ENCODE results near the gene PRKN.

The PRKN gene

DNA sequence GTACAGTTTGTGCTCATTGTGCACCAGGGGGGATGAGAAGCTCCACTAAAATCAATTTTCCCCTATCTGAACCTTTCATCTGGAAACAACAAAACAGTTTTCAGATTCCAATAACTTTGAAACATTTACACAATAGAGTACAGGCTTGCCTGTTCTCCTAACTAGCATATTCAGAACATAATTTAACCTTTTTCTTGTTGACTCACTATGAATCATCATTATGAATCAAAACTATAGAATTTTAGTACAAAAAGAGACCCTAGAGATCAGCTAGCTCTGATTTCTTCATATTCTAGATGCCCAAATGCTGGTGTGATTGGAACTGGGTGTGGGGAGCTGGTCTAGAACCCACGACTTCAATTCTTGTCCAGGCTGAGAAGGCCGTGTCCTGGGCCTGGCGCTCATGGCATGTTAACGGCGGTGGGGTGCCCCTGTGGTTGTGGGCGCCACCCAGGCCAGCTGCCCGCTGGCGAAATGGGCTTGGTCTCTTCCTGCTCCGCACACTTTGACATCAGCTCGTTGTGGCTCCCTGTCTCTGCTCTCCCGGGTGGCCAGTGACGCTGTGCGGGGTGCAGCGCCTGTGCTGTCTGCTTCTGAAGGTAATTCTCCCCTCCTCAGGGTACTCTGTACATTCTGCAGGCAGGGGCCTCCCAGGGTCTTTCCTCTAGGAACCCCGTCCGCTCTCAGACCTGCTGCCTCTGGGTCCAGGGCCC is 1423.8 kb downstream of the PRKN start:
- TF ChIP-seq, protein P1, sequence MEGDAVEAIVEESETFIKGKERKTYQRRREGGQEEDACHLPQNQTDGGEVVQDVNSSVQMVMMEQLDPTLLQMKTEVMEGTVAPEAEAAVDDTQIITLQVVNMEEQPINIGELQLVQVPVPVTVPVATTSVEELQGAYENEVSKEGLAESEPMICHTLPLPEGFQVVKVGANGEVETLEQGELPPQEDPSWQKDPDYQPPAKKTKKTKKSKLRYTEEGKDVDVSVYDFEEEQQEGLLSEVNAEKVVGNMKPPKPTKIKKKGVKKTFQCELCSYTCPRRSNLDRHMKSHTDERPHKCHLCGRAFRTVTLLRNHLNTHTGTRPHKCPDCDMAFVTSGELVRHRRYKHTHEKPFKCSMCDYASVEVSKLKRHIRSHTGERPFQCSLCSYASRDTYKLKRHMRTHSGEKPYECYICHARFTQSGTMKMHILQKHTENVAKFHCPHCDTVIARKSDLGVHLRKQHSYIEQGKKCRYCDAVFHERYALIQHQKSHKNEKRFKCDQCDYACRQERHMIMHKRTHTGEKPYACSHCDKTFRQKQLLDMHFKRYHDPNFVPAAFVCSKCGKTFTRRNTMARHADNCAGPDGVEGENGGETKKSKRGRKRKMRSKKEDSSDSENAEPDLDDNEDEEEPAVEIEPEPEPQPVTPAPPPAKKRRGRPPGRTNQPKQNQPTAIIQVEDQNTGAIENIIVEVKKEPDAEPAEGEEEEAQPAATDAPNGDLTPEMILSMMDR (IDR thresholded peaks at IDR 0.05; ENCODE audit: low read depth, low read length), result no peak
- peak; percentile 24 for DNase-seq (ENCODE audit: low read depth, low spot score)
- no peak overlapping the region for H3K4me3 ChIP-seq (ENCODE audit: low read depth, low read length)
- in situ Hi-C loops (cut with HindIII; ENCODE audit: low sequenced_read_pairs), result no loop called here

DNA sequence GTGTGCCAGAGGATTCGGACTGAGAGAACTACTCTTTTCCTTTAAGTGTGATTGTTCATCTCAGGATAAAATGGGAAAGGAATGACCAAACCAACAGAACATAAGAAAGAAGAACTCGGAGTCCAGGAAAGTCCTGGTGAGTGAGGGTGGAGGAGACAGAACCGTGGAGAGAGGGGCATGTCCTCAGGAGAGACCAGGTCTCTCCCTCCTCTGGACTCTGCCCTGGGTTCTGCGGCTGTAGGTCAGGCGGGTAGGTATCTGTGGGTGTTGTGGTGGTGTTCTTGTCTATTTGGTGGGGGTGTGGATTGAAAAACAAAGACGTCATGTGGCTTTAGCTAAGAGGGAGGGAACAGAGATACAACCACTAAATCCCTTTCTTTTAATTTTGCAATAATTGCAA is 1424.6 kb downstream of the PRKN start:
- TF ChIP-seq, protein P1 (IDR thresholded peaks at IDR 0.05; ENCODE audit: low read depth, low read length), result no peak
- in situ Hi-C loops (cut with HindIII; ENCODE audit: low sequenced_read_pairs), result no loop called here
- DNase-seq (ENCODE audit: low read depth, low spot score), result no peak
- H3K4me3 ChIP-seq (ENCODE audit: low read depth, low read length), result no peak overlapping the region

DNA sequence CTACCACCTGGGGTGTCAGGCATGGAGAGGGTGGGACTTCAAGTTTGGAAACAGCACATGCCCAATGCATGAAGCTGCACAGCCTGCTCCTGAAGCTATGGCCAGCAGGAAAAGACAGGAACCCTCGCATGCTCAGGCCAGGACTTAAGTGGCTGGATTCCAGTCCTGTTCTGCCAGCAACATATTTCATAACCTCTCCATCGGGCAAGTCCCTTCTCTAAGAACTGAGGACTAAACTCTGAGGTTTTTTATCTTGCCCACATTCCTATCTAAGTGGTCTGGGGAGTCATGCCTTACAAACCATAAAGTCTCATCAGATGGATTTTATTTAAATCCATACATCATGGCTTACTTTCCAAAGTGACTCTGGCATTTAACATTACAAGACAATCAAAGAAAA is 1426.2 kb downstream of the PRKN start:
- H3K4me3 ChIP-seq (ENCODE audit: low read depth, low read length), result no peak overlapping the region
- TF ChIP-seq, protein P1 (IDR thresholded peaks at IDR 0.05; ENCODE audit: low read depth, low read length), result no peak
- in situ Hi-C loops (cut with HindIII; ENCODE audit: low sequenced_read_pairs), result no loop called here
- peak; percentile 29 for DNase-seq (ENCODE audit: low read depth, low spot score)

DNA sequence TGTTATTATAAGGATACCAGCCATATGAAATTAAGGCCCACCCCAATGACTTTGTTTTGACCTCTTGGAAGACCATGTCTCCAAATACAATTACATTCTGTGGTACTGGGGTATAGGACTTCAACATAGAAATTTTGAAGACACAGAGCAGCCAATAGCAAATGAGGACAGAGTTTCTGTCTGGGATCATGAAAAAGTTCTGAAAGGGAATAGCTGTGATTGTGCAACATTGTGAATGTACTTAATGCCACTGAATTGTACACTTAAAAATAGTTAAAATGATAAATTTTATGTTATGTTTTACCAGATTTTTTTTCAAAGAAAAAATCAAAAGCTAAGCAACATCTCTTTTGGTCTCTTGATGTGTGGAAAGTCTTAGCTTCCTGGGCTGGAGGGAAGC is 1426.7 kb downstream of the PRKN start:
- in situ Hi-C loops (cut with HindIII; ENCODE audit: low sequenced_read_pairs), result no loop called here
- TF ChIP-seq, protein P1 (IDR thresholded peaks at IDR 0.05; ENCODE audit: low read depth, low read length), result no peak
- no peak for DNase-seq (ENCODE audit: low read depth, low spot score)
- no peak overlapping the region for H3K4me3 ChIP-seq (ENCODE audit: low read depth, low read length)

GRCh38 chr6:161299726-161300125 is 1427.8 kb downstream of the PRKN start:
- in situ Hi-C loops (cut with HindIII; ENCODE audit: low sequenced_read_pairs), result no loop called here

More at GRCh38 chr6:161299726-161300125, 1427.8 kb downstream of the PRKN start:
- TF ChIP-seq, protein P1 (IDR thresholded peaks at IDR 0.05; ENCODE audit: low read depth, low read length), result no peak
- no peak for DNase-seq (ENCODE audit: low read depth, low spot score)
- H3K4me3 ChIP-seq (ENCODE audit: low read depth, low read length), result no peak overlapping the region

Measured in astrocyte of the spinal cord (primary cell).